Stimulated activated CD8-positive, alpha-beta memory T cell treated with anti-CD3 and anti-CD28 coated beads, Interleukin-7, amount 100 ng/mL, for 1 hour (primary cell): ENCODE results near the gene SYNPO.

Source experiments
- DNase-seq, 2 donors: peaks; one replicate each; pipeline ENCODE4 v3.0.0-alpha.2; 2020; ENCODE audit warnings: low read depth in 2 of 2

The SYNPO gene, protein sequence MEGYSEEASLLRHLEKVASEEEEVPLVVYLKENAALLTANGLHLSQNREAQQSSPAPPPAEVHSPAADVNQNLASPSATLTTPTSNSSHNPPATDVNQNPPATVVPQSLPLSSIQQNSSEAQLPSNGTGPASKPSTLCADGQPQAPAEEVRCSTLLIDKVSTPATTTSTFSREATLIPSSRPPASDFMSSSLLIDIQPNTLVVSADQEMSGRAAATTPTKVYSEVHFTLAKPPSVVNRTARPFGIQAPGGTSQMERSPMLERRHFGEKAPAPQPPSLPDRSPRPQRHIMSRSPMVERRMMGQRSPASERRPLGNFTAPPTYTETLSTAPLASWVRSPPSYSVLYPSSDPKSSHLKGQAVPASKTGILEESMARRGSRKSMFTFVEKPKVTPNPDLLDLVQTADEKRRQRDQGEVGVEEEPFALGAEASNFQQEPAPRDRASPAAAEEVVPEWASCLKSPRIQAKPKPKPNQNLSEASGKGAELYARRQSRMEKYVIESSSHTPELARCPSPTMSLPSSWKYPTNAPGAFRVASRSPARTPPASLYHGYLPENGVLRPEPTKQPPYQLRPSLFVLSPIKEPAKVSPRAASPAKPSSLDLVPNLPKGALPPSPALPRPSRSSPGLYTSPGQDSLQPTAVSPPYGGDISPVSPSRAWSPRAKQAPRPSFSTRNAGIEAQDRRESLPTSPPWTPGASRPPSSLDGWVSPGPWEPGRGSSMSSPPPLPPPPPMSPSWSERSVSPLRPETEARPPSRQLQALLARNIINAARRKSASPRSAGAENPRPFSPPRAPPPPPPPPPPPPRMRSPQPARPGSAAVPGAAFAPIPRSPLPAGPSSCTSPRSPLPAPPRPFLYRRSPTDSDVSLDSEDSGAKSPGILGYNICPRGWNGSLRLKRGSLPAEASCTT

GRCh38 chr5:150640311-150641005 is at the start of gene SYNPO:
TSS of gene SYNPO (plus strand) at chr5:150640660. CDS start at chr5:150648276, 7,616 bp downstream.
- no peak for DNase-seq

DNA sequence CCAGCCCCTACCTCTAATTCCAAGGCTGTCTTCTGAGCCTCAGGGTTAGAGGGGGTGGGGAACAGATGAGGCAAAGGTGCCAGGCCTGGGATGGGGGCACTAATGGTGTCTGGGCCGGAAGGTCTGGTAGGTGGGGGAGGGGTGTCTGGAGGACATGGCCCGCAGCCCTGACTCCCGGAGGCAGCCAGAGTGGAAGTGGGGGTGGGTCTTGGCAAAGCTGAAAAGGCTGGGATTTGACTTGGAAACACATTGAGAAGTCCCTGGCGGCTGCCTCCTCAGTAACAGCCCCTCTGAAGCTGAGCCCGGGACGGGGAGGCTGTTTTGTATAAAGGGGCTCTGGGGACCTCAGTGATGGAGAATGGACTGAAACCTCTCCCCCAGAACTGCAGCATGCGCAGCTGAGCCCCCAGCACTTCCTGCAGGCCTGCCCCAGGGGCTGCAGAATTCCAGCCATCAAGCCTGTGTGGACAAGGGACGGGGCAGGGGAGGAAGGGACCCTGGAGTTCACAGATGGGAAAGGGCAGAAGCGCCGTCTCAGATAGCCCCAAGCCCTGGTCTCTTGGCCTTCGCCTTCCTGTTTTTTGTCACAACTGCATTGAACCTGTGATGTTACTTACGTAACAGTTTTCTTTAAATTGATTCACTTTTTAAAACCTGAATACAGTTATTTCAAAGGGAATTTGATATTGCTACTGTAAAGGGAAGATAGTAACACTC is 49.3 kb upstream of the SYNPO start:
- no peak for DNase-seq

DNA sequence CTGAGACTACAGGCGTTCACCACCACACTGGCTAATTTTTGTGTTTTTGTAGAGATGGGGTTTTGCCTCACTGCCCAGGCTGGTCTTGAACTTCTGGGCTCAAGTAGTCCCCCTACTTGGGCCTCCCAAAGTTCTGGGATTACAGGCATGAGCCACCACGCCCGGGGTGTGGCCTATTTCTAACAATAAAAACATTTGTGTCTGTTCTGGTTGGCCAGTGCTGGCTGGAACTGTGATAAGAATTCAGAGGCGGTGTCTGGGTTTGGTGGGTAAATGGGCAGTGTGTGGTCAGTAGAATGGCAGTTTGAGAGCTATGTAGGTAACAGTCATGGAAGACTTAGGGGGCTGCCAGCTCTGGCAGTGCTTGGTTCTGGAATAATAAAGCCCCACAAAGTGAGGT is 46.9 kb upstream of the SYNPO start:
- DNase-seq, result no peak

- DNase-seq, result no peak
Observed at GRCh38 chr5:150593996-150594395, 46.5 kb upstream of the SYNPO start.

DNA sequence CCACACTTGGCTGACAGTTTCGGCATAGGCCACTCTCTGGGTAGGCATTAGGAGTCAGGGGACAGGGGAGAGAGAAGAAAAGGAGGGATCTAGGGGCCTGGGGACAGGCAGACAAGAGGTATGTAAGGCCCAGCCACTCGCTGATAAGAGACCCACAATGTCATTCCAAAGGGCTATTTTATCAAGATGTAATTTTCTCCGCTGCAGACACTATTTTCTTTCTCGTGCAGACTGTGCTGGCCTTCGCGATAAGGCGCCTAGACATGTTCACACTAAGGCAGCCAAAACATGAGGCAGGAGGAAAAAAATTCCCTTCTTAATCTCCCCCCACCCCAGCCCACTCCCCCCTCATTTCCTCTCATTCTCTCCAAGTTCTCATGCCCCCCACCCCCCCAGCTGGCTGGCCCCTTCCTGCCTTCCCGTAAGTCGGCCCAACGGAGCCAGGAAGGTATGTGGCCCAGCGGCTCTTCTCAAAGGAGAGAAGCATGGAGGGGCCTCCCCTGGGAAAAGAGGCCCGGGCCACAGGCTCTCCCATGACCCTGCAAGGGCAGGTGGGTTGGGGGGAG is 44.9 kb upstream of the SYNPO start:
- no peak for DNase-seq

DNA sequence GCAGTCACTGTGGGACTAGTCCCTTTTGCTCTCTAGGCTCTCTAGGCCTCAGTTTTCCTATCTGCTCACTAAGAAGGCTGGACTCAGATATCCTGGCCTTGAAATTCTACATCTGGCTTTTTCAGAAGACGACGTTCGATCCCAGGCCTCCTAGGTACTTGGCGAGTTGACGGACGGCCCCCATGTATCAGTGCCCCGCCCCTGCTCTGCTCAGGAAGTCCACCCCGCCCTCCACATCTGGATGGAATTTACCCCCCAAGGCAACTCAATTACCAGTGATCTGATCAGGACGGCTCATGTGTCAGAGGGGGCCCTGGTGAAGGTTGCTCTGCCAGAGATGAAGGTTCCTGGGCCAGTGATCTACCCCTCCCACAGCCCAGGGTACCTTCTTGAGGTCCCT is 44.1 kb upstream of the SYNPO start:
- DNase-seq, result no peak

DNA sequence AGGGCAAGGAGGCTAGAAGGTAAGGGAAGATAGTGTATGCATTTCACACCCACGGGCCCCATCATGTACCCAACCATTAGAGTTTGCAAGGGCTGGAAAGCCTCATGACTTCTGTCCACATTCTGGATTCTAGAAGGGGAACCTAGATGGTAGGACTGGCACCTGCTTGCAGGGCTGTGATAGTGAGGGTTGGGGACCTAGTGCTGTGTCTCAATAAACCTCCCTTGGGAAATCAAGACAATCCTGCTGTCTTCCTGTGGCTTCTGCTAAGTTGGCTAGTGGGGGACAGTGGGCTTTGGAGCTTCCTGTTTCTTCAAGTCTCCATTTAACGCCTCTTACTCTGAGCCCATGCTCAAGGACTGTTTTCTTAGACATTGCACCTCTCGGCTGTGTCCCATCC is 43.6 kb upstream of the SYNPO start:
- DNase-seq, result no peak

DNA sequence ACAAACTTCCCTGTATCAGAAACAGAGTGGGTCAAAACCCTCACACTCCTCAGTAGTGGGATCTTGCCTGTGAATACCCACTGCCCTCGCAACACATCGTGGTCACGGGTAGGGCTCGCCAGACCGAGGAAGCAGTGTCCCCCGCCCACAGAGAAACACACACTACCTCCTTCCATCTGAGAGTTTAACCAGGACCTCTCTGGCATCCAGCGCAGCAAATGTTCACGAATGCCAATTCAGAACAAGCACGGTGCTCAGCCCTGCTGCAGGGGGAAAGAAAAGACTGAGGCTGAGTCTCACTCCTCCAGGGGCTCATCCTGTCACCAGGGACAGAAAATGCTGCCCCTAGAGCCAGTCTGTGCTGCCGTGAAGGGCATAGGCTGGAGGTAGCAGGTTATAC is 42.5 kb upstream of the SYNPO start:
- DNase-seq, result no peak

DNA sequence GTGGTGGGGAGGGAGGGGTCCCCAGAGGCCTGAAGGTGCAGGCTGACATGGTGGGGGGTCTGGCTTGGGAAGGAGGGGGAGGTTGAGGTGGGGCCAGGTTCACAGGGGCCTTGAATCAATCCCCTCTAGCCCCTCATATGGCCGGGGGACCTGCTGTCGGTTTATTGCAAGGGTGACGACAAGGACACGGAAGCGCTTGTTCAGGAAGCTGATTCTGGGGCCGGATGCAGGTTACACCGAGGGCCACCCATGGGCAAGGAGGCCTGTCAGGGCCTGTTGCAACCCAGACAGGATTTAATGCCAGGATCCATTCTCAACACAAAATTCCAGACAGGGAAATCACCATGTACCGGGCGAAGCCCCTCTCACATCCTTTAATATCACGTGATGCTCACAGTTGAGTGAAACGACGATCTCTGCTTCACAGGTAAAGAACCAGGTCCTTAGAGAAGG is 41.6 kb upstream of the SYNPO start:
- no peak for DNase-seq

GRCh38 chr5:150599281-150599680 is 41.2 kb upstream of the SYNPO start:
- DNase-seq, result no peak

GRCh38 chr5:150599917-150600511 is 40.4 kb upstream of the SYNPO start:
- DNase-seq, result no peak

DNA sequence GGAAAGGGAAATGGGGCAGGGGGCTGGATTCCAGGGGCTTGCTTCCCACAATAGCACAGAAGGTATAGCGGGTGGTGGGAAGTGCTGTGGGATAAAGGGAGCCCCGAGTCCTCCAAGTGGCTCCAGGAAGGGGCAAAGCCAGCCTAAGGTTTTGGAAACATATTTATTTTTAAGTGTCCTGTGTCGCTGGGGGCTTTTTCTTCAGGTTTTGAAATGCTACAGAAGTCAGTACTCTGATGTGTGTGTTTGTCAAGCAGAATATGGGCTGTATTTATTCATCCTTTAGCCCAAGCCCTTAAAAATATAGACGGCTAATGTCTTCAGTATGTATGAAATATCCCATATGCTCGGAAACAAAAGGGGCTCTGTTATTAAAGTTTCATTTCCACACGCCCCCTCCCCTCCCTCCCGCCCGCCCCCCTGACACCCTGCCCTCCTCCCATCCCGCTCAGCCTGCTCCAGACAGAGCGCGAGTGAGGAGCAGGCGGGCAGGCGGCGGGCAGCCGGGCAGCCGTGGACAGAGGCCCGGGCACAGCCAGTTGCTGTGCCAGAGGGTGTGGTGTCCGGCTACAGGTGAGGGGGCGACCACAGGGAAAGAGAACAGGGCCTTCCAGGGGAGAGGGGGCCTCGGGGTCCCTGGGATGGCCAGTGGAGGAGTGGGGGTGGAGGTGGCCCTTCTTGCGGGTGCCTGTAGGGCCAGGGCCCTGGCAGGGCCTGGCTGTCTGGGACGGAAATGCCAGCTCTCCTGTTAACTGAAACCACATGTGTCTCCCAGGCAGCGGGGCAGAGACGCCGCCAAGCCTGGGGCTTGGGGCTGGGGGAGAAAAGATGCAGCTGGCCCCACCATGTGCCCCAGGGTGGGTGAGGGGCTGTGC is 39.6 kb upstream of the SYNPO start:
- DNase-seq, result no peak

- no peak for DNase-seq
Observed at GRCh38 chr5:150601491-150602345, 38.7 kb upstream of the SYNPO start.

DNA sequence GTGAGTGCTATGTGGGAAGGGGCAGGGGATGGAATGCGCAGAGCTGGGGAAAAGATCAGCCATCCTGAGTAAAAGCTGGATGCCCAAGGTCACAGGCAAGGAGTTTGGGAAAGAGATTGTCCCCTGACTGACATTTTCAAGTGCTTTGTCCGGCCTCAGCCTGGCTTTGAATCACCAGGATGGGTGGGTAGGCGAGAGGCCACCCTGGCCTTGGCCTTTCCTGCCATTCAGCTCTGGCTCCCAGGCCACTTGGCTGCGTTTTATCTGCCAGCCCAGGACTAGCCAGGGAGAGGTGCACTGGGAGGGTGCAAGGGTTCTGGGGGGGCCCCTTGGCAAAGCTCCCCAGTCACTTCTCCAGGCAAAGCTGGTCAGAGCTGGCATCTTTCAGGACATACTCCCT is 37.4 kb upstream of the SYNPO start:
- DNase-seq, result no peak

DNA sequence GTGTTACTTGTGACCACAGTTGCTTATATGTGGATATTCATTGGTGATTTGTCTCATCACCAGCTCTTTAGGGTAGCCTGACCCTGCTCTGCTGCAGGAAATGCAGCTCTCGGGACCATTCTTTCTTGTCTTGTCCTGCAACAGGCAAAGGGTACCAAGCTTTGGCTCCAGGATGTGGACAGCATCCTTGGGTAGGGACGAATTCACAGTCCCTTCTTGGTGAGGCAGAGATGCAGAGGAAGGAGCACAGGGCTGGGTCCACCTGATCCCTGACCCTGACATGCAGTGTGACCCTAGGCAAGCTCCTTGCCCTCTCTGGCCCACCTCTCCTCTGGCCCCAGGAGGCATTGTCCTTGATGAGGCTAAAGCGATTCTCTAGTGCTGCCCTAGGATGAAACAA is 37.0 kb upstream of the SYNPO start:
- DNase-seq, result no peak

- no peak for DNase-seq
Observed at GRCh38 chr5:150604010-150604409, 36.5 kb upstream of the SYNPO start.

DNA sequence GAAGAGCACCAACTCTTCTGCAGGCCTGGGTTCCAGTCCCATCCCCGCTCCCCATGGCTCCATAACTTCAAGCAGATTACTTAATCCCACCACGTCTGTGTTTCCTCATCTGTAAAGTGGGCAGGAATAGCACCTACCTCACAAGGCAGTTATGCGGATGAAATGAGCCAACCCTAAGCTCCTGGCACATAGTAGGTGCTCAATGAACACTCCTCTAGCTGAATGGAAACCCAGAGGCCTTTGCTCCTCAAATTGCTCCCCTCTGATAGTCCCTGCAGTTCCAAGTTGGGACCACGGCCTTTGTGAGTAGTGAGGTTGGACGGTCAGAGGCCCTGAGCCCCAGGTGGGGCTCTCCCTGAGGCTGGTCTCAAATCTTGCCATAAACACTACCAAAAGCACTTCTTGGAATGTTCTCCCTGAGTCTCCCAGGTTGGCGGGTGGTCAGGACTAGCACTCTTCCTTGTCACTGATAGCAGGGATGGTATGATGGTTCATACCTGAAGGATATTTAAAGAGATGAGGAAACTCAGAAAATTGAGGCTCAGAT is 35.5 kb upstream of the SYNPO start:
- DNase-seq, result no peak

GRCh38 chr5:150605546-150605945 is 34.9 kb upstream of the SYNPO start:
- no peak for DNase-seq

DNA sequence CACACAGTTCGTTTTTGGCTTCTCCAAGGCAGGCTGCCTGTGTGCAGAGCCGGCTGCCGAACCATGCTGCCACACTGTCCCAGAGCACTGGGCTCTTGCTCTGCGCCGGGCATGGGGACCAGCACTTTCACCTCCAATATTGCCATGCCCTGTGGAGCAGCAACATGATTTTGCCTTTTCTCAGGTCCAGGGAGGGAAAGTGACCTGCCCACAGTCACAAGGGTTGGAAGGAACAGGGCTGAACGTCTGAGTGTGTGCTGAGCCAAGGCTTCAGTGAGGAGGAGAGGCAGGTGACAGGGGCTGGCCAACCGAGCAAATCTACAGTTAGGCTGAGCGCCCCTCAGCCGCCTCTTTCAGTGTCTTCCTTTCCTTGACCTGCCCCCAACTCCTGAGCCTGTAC is 34.0 kb upstream of the SYNPO start:
- DNase-seq, result no peak
